ENCODE results near the gene GRB10.
"Not testable (repeated sequence)": the region's sequence is repeated elsewhere in the genome, so short reads cannot be mapped to it uniquely, and the experiment has no call there.

The GRB10 gene

DNA sequence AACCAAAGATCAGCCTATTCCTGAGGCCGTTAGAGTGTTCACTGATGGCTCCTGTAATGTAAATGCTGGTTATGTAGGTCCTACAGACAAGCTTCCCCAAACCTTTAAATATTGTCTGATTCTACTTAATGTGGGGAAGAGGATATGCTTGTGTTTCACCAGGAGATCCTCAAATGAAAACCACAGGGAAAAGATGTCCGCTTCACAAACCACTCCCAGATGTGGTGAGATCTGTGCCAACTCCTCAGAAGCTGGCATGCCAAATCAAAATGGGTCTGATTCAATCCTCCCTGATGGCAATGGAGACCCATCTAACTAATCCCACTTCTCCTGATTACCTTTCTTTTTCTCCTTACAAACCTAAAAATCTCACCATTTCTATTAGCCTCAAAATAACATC lies 202.0 kb downstream of the GRB10 start:
- not testable (repeated sequence) for DNase-seq (ENCODE audit: low spot score); H3K4me2 ChIP-seq (ENCODE audit: insufficient read depth, low read length, poor library complexity, severe bottlenecking); H3K79me1 ChIP-seq (ENCODE audit: low read depth, low read length); H4K91ac ChIP-seq (ENCODE audit: low read depth, low read length, poor library complexity); H3K14ac ChIP-seq (ENCODE audit: low read length); H3K9ac ChIP-seq (ENCODE audit: low read depth, low read length, poor library complexity); H3K4me1 ChIP-seq (ENCODE audit: control insufficient read depth in 2 of 2, insufficient read depth in 1 of 2, low read depth in 1 of 2, low read length in 2 of 2); H4K8ac ChIP-seq (ENCODE audit: low read depth, low read length); H2BK12ac ChIP-seq (ENCODE audit: low read length); H2AFZ ChIP-seq (ENCODE audit: low read length); H2AK5ac ChIP-seq (ENCODE audit: low read depth, low read length); H3K23ac ChIP-seq (ENCODE audit: low read depth, low read length, poor library complexity); H3K4me3 ChIP-seq (ENCODE audit: low read length in 2 of 2); H3K9me3 ChIP-seq (replicated peaks in 1 of 2; ENCODE audit: control insufficient read depth in 2 of 2, insufficient read depth in 1 of 2, low read depth in 1 of 2, low read length in 2 of 2); H3K27me3 ChIP-seq (ENCODE audit: control insufficient read depth in 3 of 3, insufficient read depth in 3 of 3, low read depth in 1 of 3, low read length in 3 of 3); H3K4ac ChIP-seq (ENCODE audit: low read length); H3K27ac ChIP-seq (replicated peaks; ENCODE audit: low read length); H2BK120ac ChIP-seq (ENCODE audit: low read depth, low read length); H2BK5ac ChIP-seq (ENCODE audit: low read length); H3K18ac ChIP-seq (ENCODE audit: low read length); H2BK15ac ChIP-seq (ENCODE audit: low read length); H3K36me3 ChIP-seq (replicated peaks in 1 of 2; ENCODE audit: control insufficient read depth in 2 of 2, insufficient read depth in 2 of 2, low read length in 2 of 2)
- no CpG with 5 or more reads among the region's 2 CpGs for WGBS, 2 donors (ENCODE audit: extremely low coverage in 2 of 2, insufficient read length in 2 of 2, insufficient replicate concordance in 1 of 2)

DNA sequence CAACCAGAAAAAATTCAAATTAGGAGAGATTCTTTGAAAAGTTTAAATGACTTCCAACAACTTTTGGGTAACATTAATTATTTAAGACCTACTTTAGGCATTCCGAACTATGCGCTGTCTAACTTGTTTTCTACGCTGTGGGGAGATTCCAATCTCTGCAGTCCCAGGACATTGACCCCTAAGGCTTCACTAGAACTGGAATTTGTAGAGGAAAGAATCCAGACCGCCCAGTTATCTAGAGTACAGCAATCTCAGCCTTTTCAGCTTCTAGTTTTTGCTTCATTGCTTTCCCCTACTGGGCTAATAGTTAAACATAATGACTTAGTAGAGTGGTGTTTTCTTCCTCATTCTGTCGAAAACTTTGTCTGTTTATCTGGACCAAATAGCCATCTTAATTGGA lies 202.6 kb downstream of the GRB10 start:
- Histone ChIP-seq H2BK120ac (ENCODE audit: low read depth, low read length) (no peak overlapping the region), H3K18ac (ENCODE audit: low read length) (no peak overlapping the region), H3K4ac (ENCODE audit: low read length) (no peak overlapping the region), H3K4me2 (ENCODE audit: insufficient read depth, low read length, poor library complexity, severe bottlenecking) (no peak overlapping the region), H2BK15ac (ENCODE audit: low read length) (no peak overlapping the region), H3K27me3 (ENCODE audit: control insufficient read depth in 3 of 3, insufficient read depth in 3 of 3, low read depth in 1 of 3, low read length in 3 of 3) (no peaks in the 10 kb centered on the region), H3K27ac (replicated peaks; ENCODE audit: low read length) (no peak overlapping the region), H2AFZ (ENCODE audit: low read length) (no peak overlapping the region), H4K8ac (ENCODE audit: low read depth, low read length) (no peak overlapping the region), H3K4me3 (ENCODE audit: low read length in 2 of 2) (no peak overlapping the region), H4K91ac (ENCODE audit: low read depth, low read length, poor library complexity) (no peak overlapping the region), H3K4me1 (ENCODE audit: control insufficient read depth in 2 of 2, insufficient read depth in 1 of 2, low read depth in 1 of 2, low read length in 2 of 2) (no peaks in the 10 kb centered on the region), H3K14ac (ENCODE audit: low read length) (no peak overlapping the region), H2BK5ac (ENCODE audit: low read length) (no peak overlapping the region), H3K9ac (ENCODE audit: low read depth, low read length, poor library complexity) (no peak overlapping the region), H3K36me3 (replicated peaks in 1 of 2; ENCODE audit: control insufficient read depth in 2 of 2, insufficient read depth in 2 of 2, low read length in 2 of 2) (no peaks in the 10 kb centered on the region), H3K79me1 (ENCODE audit: low read depth, low read length) (no peaks in the 10 kb centered on the region), H2BK12ac (ENCODE audit: low read length) (no peak overlapping the region), H2AK5ac (ENCODE audit: low read depth, low read length) (no peak overlapping the region), H3K9me3 (replicated peaks in 1 of 2; ENCODE audit: control insufficient read depth in 2 of 2, insufficient read depth in 1 of 2, low read depth in 1 of 2, low read length in 2 of 2) (peaks cover 0 to 3% of the 10 kb centered on the region in 2 donors), H3K23ac (ENCODE audit: low read depth, low read length, poor library complexity) (no peak overlapping the region)
- DNase-seq (ENCODE audit: low spot score): no peak
- WGBS, 2 donors (ENCODE audit: extremely low coverage in 2 of 2, insufficient read length in 2 of 2, insufficient replicate concordance in 1 of 2): no CpG with 5 or more reads among the region's 5 CpGs

GRCh38 chr7:50578105-50578504 lies 204.6 kb downstream of the GRB10 start:
- not testable (repeated sequence) for H3K4me1 ChIP-seq (ENCODE audit: control insufficient read depth in 2 of 2, insufficient read depth in 1 of 2, low read depth in 1 of 2, low read length in 2 of 2); DNase-seq (ENCODE audit: low spot score); H2AFZ ChIP-seq (ENCODE audit: low read length); H3K27ac ChIP-seq (replicated peaks; ENCODE audit: low read length); H2AK5ac ChIP-seq (ENCODE audit: low read depth, low read length); H3K36me3 ChIP-seq (replicated peaks in 1 of 2; ENCODE audit: control insufficient read depth in 2 of 2, insufficient read depth in 2 of 2, low read length in 2 of 2); H2BK15ac ChIP-seq (ENCODE audit: low read length); H3K79me1 ChIP-seq (ENCODE audit: low read depth, low read length); H3K14ac ChIP-seq (ENCODE audit: low read length); H3K4ac ChIP-seq (ENCODE audit: low read length); H3K4me3 ChIP-seq (ENCODE audit: low read length in 2 of 2); H3K23ac ChIP-seq (ENCODE audit: low read depth, low read length, poor library complexity); H3K18ac ChIP-seq (ENCODE audit: low read length); H3K4me2 ChIP-seq (ENCODE audit: insufficient read depth, low read length, poor library complexity, severe bottlenecking); H4K8ac ChIP-seq (ENCODE audit: low read depth, low read length); H2BK5ac ChIP-seq (ENCODE audit: low read length); H4K91ac ChIP-seq (ENCODE audit: low read depth, low read length, poor library complexity); H2BK12ac ChIP-seq (ENCODE audit: low read length); H3K27me3 ChIP-seq (ENCODE audit: control insufficient read depth in 3 of 3, insufficient read depth in 3 of 3, low read depth in 1 of 3, low read length in 3 of 3); H2BK120ac ChIP-seq (ENCODE audit: low read depth, low read length); H3K9me3 ChIP-seq (replicated peaks in 1 of 2; ENCODE audit: control insufficient read depth in 2 of 2, insufficient read depth in 1 of 2, low read depth in 1 of 2, low read length in 2 of 2); H3K9ac ChIP-seq (ENCODE audit: low read depth, low read length, poor library complexity)
- WGBS, 2 donors (ENCODE audit: extremely low coverage in 2 of 2, insufficient read length in 2 of 2, insufficient replicate concordance in 1 of 2): no CpG with 5 or more reads among the region's 4 CpGs

- H2BK5ac ChIP-seq (ENCODE audit: low read length): no peak overlapping the region
- no peaks in the 10 kb centered on the region for H3K4me1 ChIP-seq (ENCODE audit: control insufficient read depth in 2 of 2, insufficient read depth in 1 of 2, low read depth in 1 of 2, low read length in 2 of 2)
- no peaks in the 10 kb centered on the region for H3K9me3 ChIP-seq (replicated peaks in 1 of 2; ENCODE audit: control insufficient read depth in 2 of 2, insufficient read depth in 1 of 2, low read depth in 1 of 2, low read length in 2 of 2)
- H3K4me3 ChIP-seq (ENCODE audit: low read length in 2 of 2): no peak overlapping the region
- no peaks in the 10 kb centered on the region for H3K27me3 ChIP-seq (ENCODE audit: control insufficient read depth in 3 of 3, insufficient read depth in 3 of 3, low read depth in 1 of 3, low read length in 3 of 3)
- no peaks in the 10 kb centered on the region for H3K36me3 ChIP-seq (replicated peaks in 1 of 2; ENCODE audit: control insufficient read depth in 2 of 2, insufficient read depth in 2 of 2, low read length in 2 of 2)
- WGBS, 2 donors (ENCODE audit: extremely low coverage in 2 of 2, insufficient read length in 2 of 2, insufficient replicate concordance in 1 of 2): no CpG with 5 or more reads among the region's 10 CpGs
- H2AFZ ChIP-seq (ENCODE audit: low read length): no peak overlapping the region
- H2BK15ac ChIP-seq (ENCODE audit: low read length): no peak overlapping the region
- H3K18ac ChIP-seq (ENCODE audit: low read length): no peak overlapping the region
- no peak overlapping the region for H3K9ac ChIP-seq (ENCODE audit: low read depth, low read length, poor library complexity)
- no peak overlapping the region for H2AK5ac ChIP-seq (ENCODE audit: low read depth, low read length)
- no peak overlapping the region for H3K4me2 ChIP-seq (ENCODE audit: insufficient read depth, low read length, poor library complexity, severe bottlenecking)
- H2BK120ac ChIP-seq (ENCODE audit: low read depth, low read length): no peak overlapping the region
- DNase-seq (ENCODE audit: low spot score): no peak
- H3K27ac ChIP-seq (replicated peaks; ENCODE audit: low read length): no peak overlapping the region
- no peaks in the 10 kb centered on the region for H3K79me1 ChIP-seq (ENCODE audit: low read depth, low read length)
- no peak overlapping the region for H3K4ac ChIP-seq (ENCODE audit: low read length)
- no peak overlapping the region for H3K23ac ChIP-seq (ENCODE audit: low read depth, low read length, poor library complexity)
- H4K91ac ChIP-seq (ENCODE audit: low read depth, low read length, poor library complexity): no peak overlapping the region
- no peak overlapping the region for H2BK12ac ChIP-seq (ENCODE audit: low read length)
- H3K14ac ChIP-seq (ENCODE audit: low read length): no peak overlapping the region
- H4K8ac ChIP-seq (ENCODE audit: low read depth, low read length): no peak overlapping the region
These were observed 205.1 kb downstream of the GRB10 start for GRCh38 chr7:50577569-50577968.
